ENCODE data around the gene KCNQ1.

The KCNQ1 gene

GRCh38 chr11:2874963-2875362 is 430.2 kb downstream of the KCNQ1 start:
- Histone ChIP-seq H3K4me1 (ENCODE audit: insufficient read depth, low read length, severe bottlenecking) (no peaks in the 10 kb centered on the region), H3K36me3 (ENCODE audit: insufficient read depth, low read length) (no peaks in the 10 kb centered on the region), H3K9me2 (ENCODE audit: low read depth, low read length) (no peaks in the 10 kb centered on the region), H3K9me3 (ENCODE audit: low read length) (no peaks in the 10 kb centered on the region), H2AFZ (ENCODE audit: low read length) (no peak overlapping the region), H3K9ac (ENCODE audit: low read length) (no peak overlapping the region), H3K4me2 (ENCODE audit: low read length) (no peak overlapping the region), H3K27me3 (ENCODE audit: insufficient read depth, low read length) (no peaks in the 10 kb centered on the region), H3K27ac (ENCODE audit: low read depth, low read length, poor library complexity, severe bottlenecking) (no peak overlapping the region), H3K4me3 (ENCODE audit: low read depth, low read length, poor library complexity, severe bottlenecking) (no peak overlapping the region), H4K20me1 (ENCODE audit: insufficient read depth, low read length) (no peaks in the 10 kb centered on the region), H3F3A (ENCODE audit: insufficient read depth, low read length) (no peaks in the 10 kb centered on the region), H3K79me2 (ENCODE audit: insufficient read depth, low read length) (no peaks in the 10 kb centered on the region)
- TF ChIP-seq EZH2 (IDR thresholded peaks at IDR 0.05; ENCODE audit: borderline replicate concordance, low read length), result no peak
- TF ChIP-seq, protein P1, sequence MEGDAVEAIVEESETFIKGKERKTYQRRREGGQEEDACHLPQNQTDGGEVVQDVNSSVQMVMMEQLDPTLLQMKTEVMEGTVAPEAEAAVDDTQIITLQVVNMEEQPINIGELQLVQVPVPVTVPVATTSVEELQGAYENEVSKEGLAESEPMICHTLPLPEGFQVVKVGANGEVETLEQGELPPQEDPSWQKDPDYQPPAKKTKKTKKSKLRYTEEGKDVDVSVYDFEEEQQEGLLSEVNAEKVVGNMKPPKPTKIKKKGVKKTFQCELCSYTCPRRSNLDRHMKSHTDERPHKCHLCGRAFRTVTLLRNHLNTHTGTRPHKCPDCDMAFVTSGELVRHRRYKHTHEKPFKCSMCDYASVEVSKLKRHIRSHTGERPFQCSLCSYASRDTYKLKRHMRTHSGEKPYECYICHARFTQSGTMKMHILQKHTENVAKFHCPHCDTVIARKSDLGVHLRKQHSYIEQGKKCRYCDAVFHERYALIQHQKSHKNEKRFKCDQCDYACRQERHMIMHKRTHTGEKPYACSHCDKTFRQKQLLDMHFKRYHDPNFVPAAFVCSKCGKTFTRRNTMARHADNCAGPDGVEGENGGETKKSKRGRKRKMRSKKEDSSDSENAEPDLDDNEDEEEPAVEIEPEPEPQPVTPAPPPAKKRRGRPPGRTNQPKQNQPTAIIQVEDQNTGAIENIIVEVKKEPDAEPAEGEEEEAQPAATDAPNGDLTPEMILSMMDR (IDR thresholded peaks at IDR 0.05; ENCODE audit: low read length), result no peak

- H3K4me1 ChIP-seq (ENCODE audit: insufficient read depth, low read length, severe bottlenecking), result no peaks in the 10 kb centered on the region
- H2AFZ ChIP-seq (ENCODE audit: low read length), result no peak overlapping the region
- no peaks in the 10 kb centered on the region for H3F3A ChIP-seq (ENCODE audit: insufficient read depth, low read length)
- no peak overlapping the region for H3K27ac ChIP-seq (ENCODE audit: low read depth, low read length, poor library complexity, severe bottlenecking)
- TF ChIP-seq, protein P1 (IDR thresholded peaks at IDR 0.05; ENCODE audit: low read length), result no peak
- TF ChIP-seq EZH2 (IDR thresholded peaks at IDR 0.05; ENCODE audit: borderline replicate concordance, low read length), result no peak
- no peaks in the 10 kb centered on the region for H3K36me3 ChIP-seq (ENCODE audit: insufficient read depth, low read length)
- no peaks in the 10 kb centered on the region for H3K9me2 ChIP-seq (ENCODE audit: low read depth, low read length)
- H3K9ac ChIP-seq (ENCODE audit: low read length), result no peak overlapping the region
- H4K20me1 ChIP-seq (ENCODE audit: insufficient read depth, low read length), result no peaks in the 10 kb centered on the region
- H3K4me3 ChIP-seq (ENCODE audit: low read depth, low read length, poor library complexity, severe bottlenecking), result no peak overlapping the region
- H3K27me3 ChIP-seq (ENCODE audit: insufficient read depth, low read length), result no peaks in the 10 kb centered on the region
- no peak overlapping the region for H3K4me2 ChIP-seq (ENCODE audit: low read length)
- no peaks in the 10 kb centered on the region for H3K9me3 ChIP-seq (ENCODE audit: low read length)
- no peaks in the 10 kb centered on the region for H3K79me2 ChIP-seq (ENCODE audit: insufficient read depth, low read length)
Observed at GRCh38 chr11:2877474-2877873, 432.7 kb downstream of the KCNQ1 start.

DNA sequence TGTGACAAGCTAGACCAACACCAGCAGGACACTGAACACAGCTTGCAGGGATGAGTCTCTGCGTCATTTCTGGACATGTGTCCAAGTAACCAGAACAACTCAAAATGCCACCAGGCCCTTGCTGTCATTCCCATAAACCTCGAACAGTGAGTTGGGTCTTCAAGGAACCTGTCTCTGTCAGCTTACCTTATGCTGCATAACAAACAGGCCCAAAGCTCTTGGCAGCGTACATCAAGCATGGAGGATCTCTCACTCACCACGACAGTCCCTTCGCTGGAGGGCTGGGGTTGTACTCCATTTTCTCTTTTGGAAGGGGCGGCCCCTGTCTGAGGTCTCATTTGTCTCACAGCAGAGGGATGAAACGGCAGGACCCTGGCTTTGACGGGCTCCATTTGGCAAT is 434.0 kb downstream of the KCNQ1 start:
- Histone ChIP-seq H2AFZ (ENCODE audit: low read length) (no peak overlapping the region), H3F3A (ENCODE audit: insufficient read depth, low read length) (no peaks in the 10 kb centered on the region), H3K4me1 (ENCODE audit: insufficient read depth, low read length, severe bottlenecking) (no peaks in the 10 kb centered on the region), H3K4me2 (ENCODE audit: low read length) (no peak overlapping the region), H3K27ac (ENCODE audit: low read depth, low read length, poor library complexity, severe bottlenecking) (no peak overlapping the region), H3K9me3 (ENCODE audit: low read length) (no peaks in the 10 kb centered on the region), H3K36me3 (ENCODE audit: insufficient read depth, low read length) (no peaks in the 10 kb centered on the region), H3K4me3 (ENCODE audit: low read depth, low read length, poor library complexity, severe bottlenecking) (no peak overlapping the region), H3K79me2 (ENCODE audit: insufficient read depth, low read length) (no peaks in the 10 kb centered on the region), H3K27me3 (ENCODE audit: insufficient read depth, low read length) (no peaks in the 10 kb centered on the region; the same call in 1 of the 2 replicates), H3K9ac (ENCODE audit: low read length) (no peak overlapping the region), H4K20me1 (ENCODE audit: insufficient read depth, low read length) (no peaks in the 10 kb centered on the region), H3K9me2 (ENCODE audit: low read depth, low read length) (no peaks in the 10 kb centered on the region)
- no peak for TF ChIP-seq EZH2 (IDR thresholded peaks at IDR 0.05; ENCODE audit: borderline replicate concordance, low read length)
- TF ChIP-seq, protein P1 (IDR thresholded peaks at IDR 0.05; ENCODE audit: low read length), result no peak
